GM19438 (cell line): ENCODE data around the gene SERINC2.
"Not testable (repeated sequence)": the region's sequence is repeated elsewhere in the genome, so short reads cannot be mapped to it uniquely, and the experiment has no call there.

ENCODE experiments used
- ATAC-seq: cut with Tn5 transposase; IDR thresholded peaks from one replicate; pipeline ENCODE4 v1.9.1; 2021; ENCODE audit warnings: low read depth; ENCODE audit not compliant: unreplicated experiment

SERINC2 gene

GRCh38 chr1:31431351-31432257 lies 18.6 kb downstream of the SERINC2 start:
- not testable (repeated sequence) for ATAC-seq

- no peak for ATAC-seq
Observed at GRCh38 chr1:31432592-31433395, 19.8 kb downstream of the SERINC2 start.

- no peak for ATAC-seq
Observed at GRCh38 chr1:31433396-31433930, 20.4 kb downstream of the SERINC2 start.

- ATAC-seq, result no peak
Observed at GRCh38 chr1:31434101-31434871, 21.3 kb downstream of the SERINC2 start.

GRCh38 chr1:31434979-31435378 lies 22.0 kb downstream of the SERINC2 start:
- ATAC-seq, result no peak

GRCh38 chr1:31435471-31436409 lies 22.7 kb downstream of the SERINC2 start:
- ATAC-seq, result no peak

GRCh38 chr1:31436596-31437432 lies 23.8 kb downstream of the SERINC2 start:
- ATAC-seq, result no peak

- no peak for ATAC-seq
Observed at GRCh38 chr1:31437433-31438037, 24.5 kb downstream of the SERINC2 start.

GRCh38 chr1:31439276-31439675 lies 26.3 kb downstream of the SERINC2 start:
- no peak for ATAC-seq

- no peak for ATAC-seq
Observed at GRCh38 chr1:31441073-31441472, 28.1 kb downstream of the SERINC2 start.

- ATAC-seq, result no peak
Observed at GRCh38 chr1:31441558-31441957, 28.5 kb downstream of the SERINC2 start.

GRCh38 chr1:31441970-31442647 lies 29.1 kb downstream of the SERINC2 start:
- ATAC-seq, result no peak

GRCh38 chr1:31442648-31442994 lies 29.6 kb downstream of the SERINC2 start:
- no peak for ATAC-seq

- ATAC-seq, result no peak
Observed at GRCh38 chr1:31443673-31444072, 30.7 kb downstream of the SERINC2 start.

GRCh38 chr1:31444725-31445448 lies 31.9 kb downstream of the SERINC2 start:
- no peak for ATAC-seq

- ATAC-seq, result no peak
Observed at GRCh38 chr1:31445951-31446350, 32.9 kb downstream of the SERINC2 start.

GRCh38 chr1:31447210-31447609 lies 34.2 kb downstream of the SERINC2 start:
- ATAC-seq, result no peak
